Endodermal cell (in vitro differentiated cells): ENCODE data around the gene OXSR1. TPM values are rescaled to one million over a fixed set of nuclear protein-coding genes. Genes with fewer than 3 reads are reported as not detected.

ENCODE experiments used
- DNase-seq: peaks from one replicate; pipeline ENCODE4 v3.0.0-alpha.2; 2017
- H3K27ac ChIP-seq: 2 replicates; pipeline ENCODE4 v1.5.1; 2013; ENCODE audit warnings: mild to moderate bottlenecking, low read depth, low read length, moderate library complexity
- H3K27me3 ChIP-seq: 2 replicates; pipeline ENCODE4 v1.6.1; 2013; ENCODE audit warnings: mild to moderate bottlenecking, low read length, moderate library complexity; ENCODE audit not compliant: insufficient read depth, control insufficient read depth, poor library complexity, severe bottlenecking
- H3K36me3 ChIP-seq: 2 replicates; pipeline ENCODE4 v1.7.0; 2013; ENCODE audit warnings: mild to moderate bottlenecking, low read length, moderate library complexity; ENCODE audit not compliant: control insufficient read depth, insufficient read depth
- H3K4me1 ChIP-seq: one replicate; pipeline ENCODE4 v1.7.0; 2013; ENCODE audit warnings: low read length; ENCODE audit not compliant: control insufficient read depth, insufficient read depth
- H3K4me3 ChIP-seq: 2 replicates; pipeline ENCODE4 v1.5.1; 2013; ENCODE audit warnings: mild to moderate bottlenecking, low read length, moderate library complexity
- H3K9ac ChIP-seq: 2 replicates; pipeline ENCODE4 v1.6.1; 2013; ENCODE audit warnings: mild to moderate bottlenecking, low read length, moderate library complexity; ENCODE audit not compliant: poor library complexity, severe bottlenecking; ENCODE audit errors: extremely low read depth
- H3K9me3 ChIP-seq: 2 replicates; pipeline ENCODE4 v1.6.1; 2013; ENCODE audit warnings: mild to moderate bottlenecking, low read length, moderate library complexity; ENCODE audit not compliant: control insufficient read depth
- H3K27ac Mint-ChIP-seq: 2 replicates; pipeline ENCODE4 v1.8.0; 2020; ENCODE audit warnings: mixed read lengths
- H3K27me3 Mint-ChIP-seq: 2 replicates; pipeline ENCODE4 v1.8.0; 2021; ENCODE audit warnings: mild to moderate bottlenecking, mixed read lengths; ENCODE audit not compliant: insufficient read depth
- H3K36me3 Mint-ChIP-seq: 2 replicates; pipeline ENCODE4 v1.8.0; 2020; ENCODE audit warnings: low read depth, mixed read lengths
- H3K4me1 Mint-ChIP-seq: 2 replicates; pipeline ENCODE4 v1.8.0; 2020; ENCODE audit warnings: mixed read lengths
- H3K4me3 Mint-ChIP-seq: 2 replicates; pipeline ENCODE4 v1.8.0; 2020; ENCODE audit warnings: mild to moderate bottlenecking, moderate library complexity, mixed read lengths
- H3K9me3 Mint-ChIP-seq: 2 replicates; pipeline ENCODE4 v1.8.0; 2020; ENCODE audit warnings: mild to moderate bottlenecking, mixed read lengths
- WGBS, 2 experiments: methylation state at CpG; one replicate each; pipeline versions ENCODE4 v1.1.5 to v1.1.7; 2013; ENCODE audit warnings: missing lambda C conversion rate in 2 of 2, mixed read lengths in 1 of 2; ENCODE audit not compliant: insufficient coverage in 1 of 2, insufficient read length in 1 of 2; 5-methylcytosine and 5-hydroxymethylcytosine counted together
- total RNA-seq, 2 donors: library from RNA; stranded (reverse); fragmentation: NEBNext Ultra II Directional in 1 of 2; extraction: Animal tissue kit (Norgen Biotek cat#: 25700) in 1 of 2; gene quantifications; 2 replicates in 1 of 2; 3 replicates in 1 of 2; pipeline ENCODE4 v1.2.1, GENCODE V29; 2021
- TF ChIP-seq, protein P1 (sequence below): fragments of 200-600 bp; sonication (generic); conservative IDR thresholded peaks from 2 replicates; pipeline ENCODE4 v1.5.0; 2021; ENCODE audit warnings: antibody characterized with exemption, mild to moderate bottlenecking

The OXSR1 gene
- total RNA-seq, 2 donors from 2014 or later = 41.9 to 55.5 TPM

DNA sequence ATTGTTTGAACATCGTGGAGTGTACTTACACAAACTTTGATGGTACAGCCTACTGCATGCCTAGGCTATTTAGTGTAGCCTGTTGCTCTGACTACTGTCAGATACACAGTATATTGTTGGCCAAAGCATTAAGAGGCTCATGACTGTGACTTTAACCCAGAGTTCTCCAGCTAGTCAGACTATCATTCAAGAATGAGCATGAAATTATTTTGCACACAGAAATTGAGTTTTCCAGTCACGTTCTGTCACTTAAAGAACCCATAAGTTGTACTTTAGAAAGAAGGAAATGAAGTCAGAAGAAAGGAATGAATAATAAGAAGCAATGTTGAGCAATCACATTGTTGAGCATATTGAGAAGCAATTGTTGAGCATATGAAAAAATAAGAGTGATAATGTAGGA lies 62.7 kb downstream of the OXSR1 start:
- DNase-seq = no peak
- Histone ChIP-seq H3K4me1 (no peaks in the 10 kb centered on the region), H3K4me3 (no peak overlapping the region), H3K36me3 (peaks cover 63% of the 10 kb centered on the region), H3K9ac (no peak overlapping the region), H3K27ac (no peak overlapping the region), H3K27me3 (no peaks in the 10 kb centered on the region), H3K9me3 (no peaks in the 10 kb centered on the region)
- H3K36me3 Mint-ChIP-seq = peaks cover 37% of the 10 kb centered on the region
- no peaks in the 10 kb centered on the region for H3K9me3 Mint-ChIP-seq
- H3K27ac Mint-ChIP-seq = no peak overlapping the region
- TF ChIP-seq, protein P1, sequence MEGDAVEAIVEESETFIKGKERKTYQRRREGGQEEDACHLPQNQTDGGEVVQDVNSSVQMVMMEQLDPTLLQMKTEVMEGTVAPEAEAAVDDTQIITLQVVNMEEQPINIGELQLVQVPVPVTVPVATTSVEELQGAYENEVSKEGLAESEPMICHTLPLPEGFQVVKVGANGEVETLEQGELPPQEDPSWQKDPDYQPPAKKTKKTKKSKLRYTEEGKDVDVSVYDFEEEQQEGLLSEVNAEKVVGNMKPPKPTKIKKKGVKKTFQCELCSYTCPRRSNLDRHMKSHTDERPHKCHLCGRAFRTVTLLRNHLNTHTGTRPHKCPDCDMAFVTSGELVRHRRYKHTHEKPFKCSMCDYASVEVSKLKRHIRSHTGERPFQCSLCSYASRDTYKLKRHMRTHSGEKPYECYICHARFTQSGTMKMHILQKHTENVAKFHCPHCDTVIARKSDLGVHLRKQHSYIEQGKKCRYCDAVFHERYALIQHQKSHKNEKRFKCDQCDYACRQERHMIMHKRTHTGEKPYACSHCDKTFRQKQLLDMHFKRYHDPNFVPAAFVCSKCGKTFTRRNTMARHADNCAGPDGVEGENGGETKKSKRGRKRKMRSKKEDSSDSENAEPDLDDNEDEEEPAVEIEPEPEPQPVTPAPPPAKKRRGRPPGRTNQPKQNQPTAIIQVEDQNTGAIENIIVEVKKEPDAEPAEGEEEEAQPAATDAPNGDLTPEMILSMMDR = no peak
- no peaks in the 10 kb centered on the region for H3K27me3 Mint-ChIP-seq
- no peaks in the 10 kb centered on the region for H3K4me1 Mint-ChIP-seq
- no peak overlapping the region for H3K4me3 Mint-ChIP-seq
- WGBS, 2 experiments = 95 to 98% methylated on average over 2 of the region's 2 CpGs

DNA sequence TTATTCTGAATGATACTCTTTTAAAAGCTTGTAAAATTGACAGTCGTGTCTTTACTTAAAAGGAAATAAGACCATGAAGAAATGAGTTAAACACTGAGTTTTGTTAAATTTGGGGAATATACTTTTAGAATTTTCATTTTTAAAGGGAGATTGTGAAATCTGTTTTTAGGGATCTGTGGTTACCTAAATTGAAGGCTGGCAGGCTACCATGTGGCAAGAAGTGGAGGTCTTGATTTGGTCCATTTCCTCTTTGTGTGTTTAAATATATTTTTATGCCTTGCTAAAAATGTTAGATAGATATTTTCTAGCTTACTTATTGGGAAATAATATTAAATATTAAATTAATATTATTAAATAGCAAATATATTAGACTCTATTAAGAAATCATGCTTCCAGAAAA lies 63.7 kb downstream of the OXSR1 start:
- TF ChIP-seq, protein P1 = no peak
- no peak for DNase-seq

DNA sequence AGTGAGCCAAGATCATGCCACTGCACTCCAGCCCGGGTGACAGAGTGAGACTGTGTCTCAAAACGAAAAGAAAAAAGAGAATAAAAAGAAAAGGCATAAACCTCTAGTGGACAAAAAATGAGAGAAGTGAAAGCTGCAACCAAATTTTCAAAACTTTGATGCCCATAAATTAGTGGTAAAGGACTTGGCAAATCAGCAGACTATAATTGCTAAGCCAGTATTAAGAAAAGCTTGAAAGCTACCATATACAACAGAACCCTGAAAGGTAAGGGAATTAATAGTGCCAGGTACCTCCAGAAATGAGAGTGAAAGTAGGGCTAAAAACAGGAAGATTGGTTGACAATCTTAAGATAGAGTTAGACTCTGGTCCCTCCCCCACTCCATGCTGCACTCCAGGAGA lies 67.4 kb downstream of the OXSR1 start:
- Mint-ChIP-seq H3K4me3 (no peak overlapping the region), H3K9me3 (no peaks in the 10 kb centered on the region), H3K4me1 (no peaks in the 10 kb centered on the region), H3K36me3 (peaks cover 60% of the 10 kb centered on the region), H3K27ac (no peak overlapping the region), H3K27me3 (no peaks in the 10 kb centered on the region)
- H3K4me1 ChIP-seq = no peaks in the 10 kb centered on the region
- peaks cover 68% of the 10 kb centered on the region for H3K36me3 ChIP-seq
- no peaks in the 10 kb centered on the region for H3K27me3 ChIP-seq
- no peak overlapping the region for H3K27ac ChIP-seq
- TF ChIP-seq, protein P1 = no peak
- no peak overlapping the region for H3K9ac ChIP-seq
- H3K9me3 ChIP-seq = peaks cover 8% of the 10 kb centered on the region
- no peak for DNase-seq
- WGBS, 2 experiments = 60 to 92% methylated on average over 1 to 2 of the region's 2 CpGs
- H3K4me3 ChIP-seq = no peak overlapping the region

More for the DNA sequence above, 63.7 kb downstream of the OXSR1 start:
- Histone ChIP-seq H3K27me3 (no peaks in the 10 kb centered on the region), H3K9me3 (no peaks in the 10 kb centered on the region), H3K9ac (no peak overlapping the region), H3K27ac (no peak overlapping the region), H3K4me3 (no peak overlapping the region), H3K4me1 (no peaks in the 10 kb centered on the region), H3K36me3 (peaks cover 67% of the 10 kb centered on the region)
- no peak overlapping the region for H3K4me3 Mint-ChIP-seq
- 86 to 92% methylated on average over 1 of the region's 1 CpG for WGBS, 2 experiments
- H3K36me3 Mint-ChIP-seq = peaks cover 41% of the 10 kb centered on the region
- no peaks in the 10 kb centered on the region for H3K4me1 Mint-ChIP-seq
- no peaks in the 10 kb centered on the region for H3K27me3 Mint-ChIP-seq
- no peaks in the 10 kb centered on the region for H3K9me3 Mint-ChIP-seq
- H3K27ac Mint-ChIP-seq = no peak overlapping the region
